ENCODE results near the gene SLC44A3.
A peak's percentile ranks its signal among the peaks of the same experiment; 100 is the strongest.

SLC44A3 gene

GRCh38 chr1:94908190-94908589 is 88.0 kb downstream of the SLC44A3 start:
- DNase-seq (ENCODE audit: low spot score) = no peak

- DNase-seq (ENCODE audit: low spot score) = no peak
Observed at GRCh38 chr1:94908965-94909364, 88.8 kb downstream of the SLC44A3 start.

GRCh38 chr1:94909486-94909885 is 89.3 kb downstream of the SLC44A3 start:
- no peak for DNase-seq (ENCODE audit: low spot score)

GRCh38 chr1:94912263-94913184 is 92.4 kb downstream of the SLC44A3 start:
- DNase-seq (ENCODE audit: low spot score) = no peak

GRCh38 chr1:94917251-94917650 is 97.1 kb downstream of the SLC44A3 start:
- DNase-seq (ENCODE audit: low spot score) = no peak

- DNase-seq (ENCODE audit: low spot score) = no peak
Observed at GRCh38 chr1:94919241-94920030, 99.3 kb downstream of the SLC44A3 start.

GRCh38 chr1:94920061-94920460 is 99.9 kb downstream of the SLC44A3 start:
- peak; percentile 35 for DNase-seq (ENCODE audit: low spot score)

- DNase-seq (ENCODE audit: low spot score) = no peak
Observed at GRCh38 chr1:94921977-94922376, 101.8 kb downstream of the SLC44A3 start.

- DNase-seq (ENCODE audit: low spot score) = peak; percentile 67
Observed at GRCh38 chr1:94922761-94923331, 102.7 kb downstream of the SLC44A3 start.

- no peak for DNase-seq (ENCODE audit: low spot score)
Observed at GRCh38 chr1:94925004-94925403, 104.8 kb downstream of the SLC44A3 start.

GRCh38 chr1:94925561-94926125 is 105.5 kb downstream of the SLC44A3 start:
- peak; percentile 82 for DNase-seq (ENCODE audit: low spot score)

GRCh38 chr1:94926126-94926914 is 106.2 kb downstream of the SLC44A3 start:
- DNase-seq (ENCODE audit: low spot score) = peak; percentile 81

GRCh38 chr1:94926915-94927404 is 106.8 kb downstream of the SLC44A3 start, which contains the start of gene CNN3:
CNN3 (minus strand) TSS chr1:94927110; CDS start chr1:94926894, 216 bp downstream.
- peak; percentile 96 for DNase-seq (ENCODE audit: low spot score)

- no peak for DNase-seq (ENCODE audit: low spot score)
Observed at GRCh38 chr1:94927405-94928175, 107.4 kb downstream of the SLC44A3 start.

GRCh38 chr1:94928293-94928939 is 108.3 kb downstream of the SLC44A3 start:
- DNase-seq (ENCODE audit: low spot score) = no peak

- no peak for DNase-seq (ENCODE audit: low spot score)
Observed at GRCh38 chr1:94929351-94930217, 109.4 kb downstream of the SLC44A3 start.

GRCh38 chr1:94931254-94931841 is 111.2 kb downstream of the SLC44A3 start:
- no peak for DNase-seq (ENCODE audit: low spot score)

GRCh38 chr1:94934551-94934950 is 114.4 kb downstream of the SLC44A3 start:
- no peak for DNase-seq (ENCODE audit: low spot score)
